Suprapubic skin (tissue), 4 donors: ENCODE results near the gene EXOSC9. TPM values are rescaled to one million over a fixed set of nuclear protein-coding genes. Genes with fewer than 3 reads are reported as not detected.

Experiments used
- DNase-seq, 2 donors: peaks; one replicate each; pipeline ENCODE4 v3.0.0-alpha.2; 2019; ENCODE audit warnings: low spot score in 2 of 2
- H3K27ac ChIP-seq: fragments of 200-600 bp; sonication (generic); one replicate; pipeline ENCODE4 v1.5.1; 2019
- H3K27me3 ChIP-seq: fragments of 200-600 bp; sonication (generic); one replicate; pipeline ENCODE4 v1.5.1; 2019
- H3K36me3 ChIP-seq: fragments of 200-600 bp; sonication (generic); one replicate; pipeline ENCODE4 v1.5.1; 2019
- H3K4me1 ChIP-seq: fragments of 200-600 bp; sonication (generic); one replicate; pipeline ENCODE4 v1.5.1; 2019
- H3K4me3 ChIP-seq: fragments of 200-600 bp; sonication (generic); one replicate; pipeline ENCODE4 v1.5.1; 2019; ENCODE audit warnings: mild to moderate bottlenecking
- H3K9me3 ChIP-seq: fragments of 200-600 bp; sonication (generic); one replicate; pipeline ENCODE4 v1.5.1; 2019
- EP300 ChIP-seq: sonication (generic); formaldehyde crosslinking; IDR thresholded peaks from one replicate; pipeline ENCODE4 v1.6.1; 2017; ENCODE audit warnings: antibody characterized with exemption
- POLR2A ChIP-seq, 2 donors: fragments of 450-650 bp; IDR thresholded peaks; one replicate each; pipeline ENCODE4 v1.6.1; 2017; ENCODE audit warnings: antibody characterized with exemption in 2 of 2, mild to moderate bottlenecking in 2 of 2, moderate library complexity in 2 of 2
- POLR2AphosphoS5 ChIP-seq, 3 donors: sonication (generic); formaldehyde crosslinking; IDR thresholded peaks; one replicate each; pipeline ENCODE4 v1.6.1; 2017; ENCODE audit warnings: antibody characterized with exemption in 3 of 3
- WGBS: methylation state at CpG from one replicate; pipeline ENCODE4 v1.1.5; 2018; 5-methylcytosine and 5-hydroxymethylcytosine counted together
- total RNA-seq, 4 donors: library from RNA; depleted of rRNA; stranded (reverse); fragments of >200 nt; gene quantifications; one replicate each; pipeline ENCODE4 v1.1.0, GENCODE V29; 2016
- TF ChIP-seq, protein P1 (sequence below), 2 donors: fragments of 200-600 bp in 1 of 2; fragments of 450-650 bp in 1 of 2; sonication (generic) in 1 of 2; IDR thresholded peaks; one replicate each; pipeline ENCODE4 v1.5.1; 2016 to 2019; ENCODE audit warnings: antibody characterized with exemption in 2 of 2, mild to moderate bottlenecking in 1 of 2, moderate library complexity in 1 of 2

EXOSC9 gene
- total RNA-seq, 4 donors from 2014 or later: 23.6 to 33.9 (median 25.4) TPM

DNA sequence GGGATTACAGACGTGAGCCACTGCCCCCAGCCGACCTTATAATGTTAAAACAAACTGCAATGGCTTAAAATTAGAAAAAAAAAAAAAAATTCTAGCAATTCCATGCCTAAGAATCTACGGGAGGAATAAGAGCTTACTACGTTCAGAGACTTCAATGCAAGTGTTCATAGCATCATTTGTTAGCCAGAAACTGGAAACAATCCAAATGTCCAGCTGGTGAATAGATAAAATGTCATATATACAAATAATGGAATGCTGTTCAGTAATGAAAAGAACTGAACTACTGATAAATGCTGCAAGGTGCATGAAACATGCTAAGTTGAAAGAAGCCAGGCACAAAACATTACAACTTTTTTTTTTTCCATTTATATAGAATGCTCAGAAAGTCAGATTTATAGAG, 5.3 kb downstream of the EXOSC9 start:
- TF ChIP-seq, protein P1, sequence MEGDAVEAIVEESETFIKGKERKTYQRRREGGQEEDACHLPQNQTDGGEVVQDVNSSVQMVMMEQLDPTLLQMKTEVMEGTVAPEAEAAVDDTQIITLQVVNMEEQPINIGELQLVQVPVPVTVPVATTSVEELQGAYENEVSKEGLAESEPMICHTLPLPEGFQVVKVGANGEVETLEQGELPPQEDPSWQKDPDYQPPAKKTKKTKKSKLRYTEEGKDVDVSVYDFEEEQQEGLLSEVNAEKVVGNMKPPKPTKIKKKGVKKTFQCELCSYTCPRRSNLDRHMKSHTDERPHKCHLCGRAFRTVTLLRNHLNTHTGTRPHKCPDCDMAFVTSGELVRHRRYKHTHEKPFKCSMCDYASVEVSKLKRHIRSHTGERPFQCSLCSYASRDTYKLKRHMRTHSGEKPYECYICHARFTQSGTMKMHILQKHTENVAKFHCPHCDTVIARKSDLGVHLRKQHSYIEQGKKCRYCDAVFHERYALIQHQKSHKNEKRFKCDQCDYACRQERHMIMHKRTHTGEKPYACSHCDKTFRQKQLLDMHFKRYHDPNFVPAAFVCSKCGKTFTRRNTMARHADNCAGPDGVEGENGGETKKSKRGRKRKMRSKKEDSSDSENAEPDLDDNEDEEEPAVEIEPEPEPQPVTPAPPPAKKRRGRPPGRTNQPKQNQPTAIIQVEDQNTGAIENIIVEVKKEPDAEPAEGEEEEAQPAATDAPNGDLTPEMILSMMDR (IDR thresholded peaks at IDR 0.05): no peak
- TF ChIP-seq POLR2A (IDR thresholded peaks at IDR 0.05): no peak
- no peak for TF ChIP-seq POLR2AphosphoS5 (IDR thresholded peaks at IDR 0.05)
- no peak for TF ChIP-seq EP300
- no peak overlapping the region for H3K27ac ChIP-seq
- H3K9me3 ChIP-seq: no peaks in the 10 kb centered on the region
- H3K27me3 ChIP-seq: no peaks in the 10 kb centered on the region
- H3K36me3 ChIP-seq: peaks cover 80% of the 10 kb centered on the region
- WGBS: 89% methylated on average over 4 of the region's 4 CpGs
- peaks cover 13% of the 10 kb centered on the region for H3K4me1 ChIP-seq
- H3K4me3 ChIP-seq: no peak overlapping the region
- no peak for DNase-seq

DNA sequence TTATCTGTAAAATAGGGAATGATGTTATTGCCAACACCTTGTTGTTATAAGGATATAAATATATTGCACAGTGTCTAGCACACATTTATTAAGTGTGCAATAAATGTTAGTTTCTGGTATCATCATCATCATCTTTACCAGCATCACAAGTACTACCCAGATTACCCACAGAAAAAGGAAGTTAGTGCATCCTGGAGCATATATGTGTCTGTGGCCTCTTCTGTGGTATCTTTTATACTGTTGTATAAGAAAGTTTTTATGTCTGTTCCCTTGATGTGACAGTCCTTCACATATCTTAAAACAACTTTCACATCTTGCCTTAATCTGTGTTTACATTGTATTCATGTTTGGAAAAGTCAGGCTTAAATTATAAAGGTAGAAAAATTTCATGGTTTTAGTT, 10.0 kb downstream of the EXOSC9 start:
- Histone ChIP-seq H3K27ac (no peak overlapping the region), H3K4me1 (no peaks in the 10 kb centered on the region), H3K9me3 (no peaks in the 10 kb centered on the region), H3K36me3 (peaks cover 99% of the 10 kb centered on the region), H3K27me3 (no peaks in the 10 kb centered on the region), H3K4me3 (no peak overlapping the region)
- TF ChIP-seq EP300 (no peak), POLR2AphosphoS5 (IDR thresholded peaks at IDR 0.05) (no peak), POLR2A (IDR thresholded peaks at IDR 0.05) (no peak)
- TF ChIP-seq, protein P1 (IDR thresholded peaks at IDR 0.05): no peak
- no peak for DNase-seq

DNA sequence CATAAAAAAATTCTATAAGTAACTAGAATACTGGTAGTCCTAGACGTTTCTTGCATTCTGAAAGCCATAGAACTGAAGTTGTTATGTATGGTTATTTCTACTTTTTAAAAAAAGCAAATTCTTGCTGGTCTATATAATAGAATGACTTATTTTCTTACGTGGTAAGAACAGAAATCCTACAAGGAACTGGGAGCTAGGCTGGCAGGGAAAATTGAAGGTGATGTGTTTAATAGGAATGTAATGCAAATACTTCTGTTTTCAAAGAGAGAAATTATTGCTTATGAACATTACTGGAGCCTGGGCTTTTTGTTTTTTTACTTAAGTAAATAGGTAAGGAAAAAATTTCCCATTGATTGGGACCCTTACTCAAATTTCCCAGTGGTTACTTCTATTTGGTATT, 13.6 kb downstream of the EXOSC9 start:
- H3K36me3 ChIP-seq: peaks cover 87% of the 10 kb centered on the region
- WGBS: 90% methylated on average over 2 of the region's 2 CpGs
- no peak overlapping the region for H3K4me3 ChIP-seq
- no peaks in the 10 kb centered on the region for H3K27me3 ChIP-seq
- no peak for DNase-seq
- H3K9me3 ChIP-seq: no peaks in the 10 kb centered on the region
- TF ChIP-seq POLR2AphosphoS5 (IDR thresholded peaks at IDR 0.05): no peak
- H3K4me1 ChIP-seq: no peaks in the 10 kb centered on the region
- no peak overlapping the region for H3K27ac ChIP-seq

DNA sequence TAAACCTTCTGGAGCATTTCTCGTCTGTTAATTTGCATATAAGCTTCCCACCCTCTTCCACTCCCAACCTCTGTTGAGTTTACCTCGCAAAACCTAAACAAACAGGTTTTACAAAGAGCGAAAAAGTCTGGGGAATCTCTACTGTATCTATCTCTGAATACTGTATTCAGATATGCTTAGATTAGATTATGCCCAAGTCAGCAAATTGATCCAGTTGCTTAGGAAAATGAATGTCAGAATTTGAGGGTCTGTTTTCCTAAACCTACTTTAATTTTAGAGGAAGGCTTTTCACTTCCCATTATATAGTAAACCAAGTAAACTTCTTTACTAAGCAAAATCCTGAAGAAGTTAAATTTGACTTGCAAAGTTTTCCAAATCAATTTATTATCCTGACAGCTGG, 15.9 kb downstream of the EXOSC9 start:
- Histone ChIP-seq H3K27me3 (no peaks in the 10 kb centered on the region), H3K9me3 (no peaks in the 10 kb centered on the region), H3K27ac (no peak overlapping the region), H3K36me3 (peaks cover 64% of the 10 kb centered on the region), H3K4me3 (no peak overlapping the region), H3K4me1 (no peaks in the 10 kb centered on the region)
- 66% methylated on average over 3 of the region's 3 CpGs for WGBS
- TF ChIP-seq POLR2AphosphoS5 (IDR thresholded peaks at IDR 0.05): no peak
- TF ChIP-seq POLR2A (IDR thresholded peaks at IDR 0.05): no peak
- TF ChIP-seq, protein P1 (IDR thresholded peaks at IDR 0.05): no peak
- TF ChIP-seq EP300: no peak
- DNase-seq: no peak

DNA sequence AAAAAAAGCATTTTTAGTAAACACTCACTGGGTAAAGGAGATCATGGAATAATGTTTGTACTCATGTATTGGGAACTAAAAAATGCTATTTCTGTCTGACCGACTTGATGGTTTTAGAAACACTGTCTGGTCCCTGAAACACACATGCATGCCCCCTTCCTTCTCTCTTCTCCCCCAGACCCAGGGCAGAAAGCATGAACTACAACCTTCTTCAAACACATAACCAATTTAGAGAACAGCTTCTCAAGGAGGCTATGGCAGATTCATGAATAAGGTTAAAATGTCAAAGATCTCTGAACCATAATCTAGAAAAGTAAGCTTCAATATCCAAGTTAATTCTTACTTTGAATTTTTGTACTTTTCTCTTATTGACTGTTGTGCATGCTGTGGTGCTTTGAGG, 16.6 kb downstream of the EXOSC9 start:
- no peaks in the 10 kb centered on the region for H3K9me3 ChIP-seq
- H3K27ac ChIP-seq: no peak overlapping the region
- TF ChIP-seq POLR2AphosphoS5 (IDR thresholded peaks at IDR 0.05) (no peak), POLR2A (IDR thresholded peaks at IDR 0.05) (no peak), EP300 (no peak)
- TF ChIP-seq, protein P1 (IDR thresholded peaks at IDR 0.05): no peak
- no peak for DNase-seq
- H3K4me1 ChIP-seq: peaks cover under 1% of the 10 kb centered on the region
- H3K4me3 ChIP-seq: no peak overlapping the region
- H3K27me3 ChIP-seq: no peaks in the 10 kb centered on the region
- 69% methylated on average over 1 of the region's 1 CpG for WGBS
- peaks cover 57% of the 10 kb centered on the region for H3K36me3 ChIP-seq

DNA sequence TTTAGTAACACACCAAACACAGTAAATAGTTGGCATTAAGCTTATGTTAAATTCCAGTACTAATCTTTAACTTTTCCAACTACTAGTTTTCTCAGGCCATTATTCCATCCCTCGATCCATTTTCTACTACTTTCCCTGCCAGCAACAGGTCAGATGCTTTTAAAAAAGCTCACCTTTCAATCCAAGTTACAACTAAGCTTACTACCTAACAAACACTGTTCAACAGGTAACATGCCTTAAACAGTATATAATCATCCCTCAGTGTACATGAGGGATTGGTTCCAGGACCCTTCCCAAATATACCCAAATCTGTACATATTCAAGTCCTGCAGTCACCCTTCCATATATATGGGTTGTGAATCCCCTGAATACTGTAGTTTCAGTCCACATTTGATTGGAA, 17.1 kb downstream of the EXOSC9 start:
- H3K27ac ChIP-seq: no peak overlapping the region
- H3K27me3 ChIP-seq: no peaks in the 10 kb centered on the region
- TF ChIP-seq POLR2AphosphoS5 (IDR thresholded peaks at IDR 0.05) (no peak), POLR2A (IDR thresholded peaks at IDR 0.05) (no peak), EP300 (no peak)
- TF ChIP-seq, protein P1 (IDR thresholded peaks at IDR 0.05): no peak
- no peak overlapping the region for H3K4me3 ChIP-seq
- DNase-seq: no peak
- 97% methylated on average over 1 of the region's 1 CpG for WGBS
- peaks cover 6% of the 10 kb centered on the region for H3K4me1 ChIP-seq
- H3K36me3 ChIP-seq: peaks cover 52% of the 10 kb centered on the region
- H3K9me3 ChIP-seq: no peaks in the 10 kb centered on the region
